Epidermal melanocyte (primary cell): Measurements from ENCODE around the gene PRKAG2.
A peak's percentile ranks its signal among the peaks of the same experiment; 100 is the strongest.

Source experiments
- DNase-seq: peaks from one replicate; pipeline ENCODE4 v3.0.0; 2011; ENCODE audit warnings: low spot score; ENCODE audit not compliant: insufficient read length

Gene PRKAG2

DNA sequence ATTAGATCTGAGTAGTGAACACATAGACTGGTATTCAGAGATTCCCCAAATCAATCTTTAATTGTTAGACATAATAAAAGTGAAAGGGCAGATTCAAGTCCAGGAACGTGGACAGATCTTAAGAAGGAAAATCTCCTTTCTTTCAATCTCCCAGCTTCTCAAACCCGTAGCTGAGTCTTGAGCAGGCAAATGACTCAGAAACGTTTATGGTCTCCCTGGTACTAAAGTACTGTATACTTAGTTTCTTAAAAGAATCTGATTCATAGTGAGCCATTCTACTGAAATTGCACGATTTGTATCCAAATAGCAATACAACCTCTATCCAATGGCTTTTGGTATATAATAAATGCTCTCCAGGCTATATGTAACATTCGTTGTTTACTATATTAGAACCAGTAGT, 216.8 kb downstream of the PRKAG2 start:
- DNase-seq = no peak

DNA sequence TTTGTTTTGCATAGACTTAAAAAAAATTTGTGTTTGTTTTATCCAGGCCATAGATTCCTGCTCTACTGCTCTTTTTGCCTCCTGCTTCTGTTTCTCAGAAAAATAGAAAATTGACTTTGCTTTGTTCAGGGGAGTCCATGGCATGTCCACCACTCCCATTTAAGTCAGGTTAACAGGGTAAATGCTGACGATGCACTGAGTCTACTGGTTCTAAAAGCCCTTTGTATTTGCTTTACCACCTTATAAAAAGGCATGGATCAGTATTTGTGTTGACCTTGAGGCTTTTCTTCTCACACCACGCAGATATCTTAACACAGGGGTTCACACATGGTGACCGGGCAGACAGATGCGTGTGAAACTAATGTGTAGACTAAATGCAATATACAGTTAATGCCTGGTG, 217.7 kb downstream of the PRKAG2 start:
- DNase-seq = no peak

GRCh38 chr7:151658778-151659177, 218.1 kb downstream of the PRKAG2 start:
- DNase-seq = no peak

DNA sequence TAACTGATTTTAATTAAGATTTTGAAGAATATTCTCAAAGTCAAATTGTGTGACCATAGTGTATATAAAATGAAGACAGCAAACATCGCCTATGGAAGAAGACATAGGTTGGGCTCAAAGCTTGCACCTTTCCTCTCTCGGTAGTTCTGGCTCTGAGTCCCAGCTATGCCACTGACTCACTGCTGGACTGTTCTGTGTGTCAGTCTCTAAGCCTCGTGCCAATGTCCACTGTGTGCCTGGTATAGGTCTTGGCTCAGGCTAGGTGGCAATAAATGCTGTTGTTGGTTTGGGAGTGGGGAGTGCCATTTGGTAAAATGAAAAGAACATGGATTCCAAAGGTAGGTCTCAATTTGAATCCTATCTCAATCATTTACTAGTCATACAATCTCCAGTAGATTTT, 219.7 kb downstream of the PRKAG2 start:
- no peak for DNase-seq

- DNase-seq = no peak
Measured at GRCh38 chr7:151655555-151655954, 221.4 kb downstream of the PRKAG2 start.

GRCh38 chr7:151652111-151652510, 224.8 kb downstream of the PRKAG2 start:
- no peak for DNase-seq

GRCh38 chr7:151650161-151650560, 226.8 kb downstream of the PRKAG2 start:
- no peak for DNase-seq

- DNase-seq = no peak
Measured at GRCh38 chr7:151648429-151648828, 228.5 kb downstream of the PRKAG2 start.

DNA sequence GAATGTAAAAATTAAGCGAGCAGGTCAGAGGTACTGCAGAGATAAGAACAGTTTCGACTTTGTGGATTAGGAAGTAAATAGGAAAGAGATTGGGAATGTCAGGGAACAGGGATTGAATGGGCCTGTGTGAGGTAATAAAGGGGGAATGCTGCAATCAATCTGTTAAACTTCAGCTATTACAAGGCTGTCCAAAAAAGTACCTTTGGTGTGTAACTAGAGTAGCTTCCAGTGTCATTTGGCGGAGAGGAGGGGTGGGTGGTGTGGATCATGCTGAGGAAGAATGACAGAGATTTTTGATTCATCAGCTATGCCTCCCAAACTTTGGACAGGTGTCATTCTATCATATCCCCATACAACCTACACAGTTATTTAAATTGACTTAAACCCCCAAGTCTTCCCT, 229.0 kb downstream of the PRKAG2 start:
- no peak for DNase-seq

- DNase-seq = no peak
Measured at GRCh38 chr7:151647006-151647405, 229.9 kb downstream of the PRKAG2 start.

- DNase-seq = no peak
Measured at GRCh38 chr7:151645311-151645710, 231.6 kb downstream of the PRKAG2 start.

- DNase-seq = no peak
Measured at GRCh38 chr7:151644554-151644953, 232.4 kb downstream of the PRKAG2 start.

DNA sequence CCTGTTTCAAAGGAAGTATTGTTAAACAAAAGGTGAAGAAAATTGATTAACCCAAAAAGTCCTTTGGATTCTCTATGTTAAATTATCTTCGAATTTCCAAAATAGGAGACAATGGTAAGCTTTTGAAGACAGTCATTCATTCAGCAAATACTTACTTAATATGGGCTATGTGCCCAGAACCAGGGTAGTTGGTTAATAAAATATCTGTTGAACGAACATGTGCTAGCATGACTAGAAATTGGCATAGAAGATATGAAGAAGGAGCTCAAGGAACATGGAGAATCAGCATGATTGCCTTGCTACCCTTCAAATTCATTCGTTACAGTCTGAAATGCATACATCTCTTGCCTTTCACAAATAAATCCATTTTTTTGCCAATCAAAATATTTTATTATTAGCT, 234.2 kb downstream of the PRKAG2 start:
- DNase-seq = no peak

DNA sequence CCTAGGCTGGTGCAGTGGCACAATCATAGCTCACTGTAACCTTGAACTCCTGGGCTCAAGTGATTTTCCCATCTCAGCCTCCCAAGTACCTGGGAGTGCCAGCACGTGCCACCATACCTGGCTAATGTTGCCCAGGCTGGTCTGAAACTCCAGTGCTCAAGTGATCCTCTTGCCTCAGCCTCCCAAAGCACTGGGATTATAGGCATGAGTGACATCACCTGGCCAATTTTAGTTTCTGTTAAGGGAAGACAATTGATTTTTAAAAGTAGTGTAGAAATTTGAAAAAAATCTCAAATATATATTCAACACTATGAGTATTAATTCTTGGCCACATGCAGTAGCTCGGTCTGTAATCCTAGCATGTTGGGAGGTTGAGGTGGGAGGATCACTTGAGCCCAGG, 235.3 kb downstream of the PRKAG2 start:
- DNase-seq = no peak

- DNase-seq = no peak
Measured at GRCh38 chr7:151637781-151638261, 239.1 kb downstream of the PRKAG2 start.

GRCh38 chr7:151634643-151635042, 242.3 kb downstream of the PRKAG2 start:
- DNase-seq = no peak

DNA sequence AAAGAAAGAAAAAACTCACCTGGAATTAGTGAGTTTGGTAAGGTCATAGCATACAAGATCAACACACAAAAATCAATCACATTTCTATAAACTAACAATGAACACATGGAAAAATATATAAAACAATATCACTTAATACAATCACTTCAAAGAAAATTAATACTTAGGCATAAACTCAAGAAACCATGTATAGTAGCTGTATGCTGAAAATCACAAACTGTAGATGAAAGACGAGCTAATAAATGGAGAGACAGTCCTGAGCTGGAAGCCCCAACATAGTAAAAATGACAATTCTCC, 243.5 kb downstream of the PRKAG2 start:
- no peak for DNase-seq

DNA sequence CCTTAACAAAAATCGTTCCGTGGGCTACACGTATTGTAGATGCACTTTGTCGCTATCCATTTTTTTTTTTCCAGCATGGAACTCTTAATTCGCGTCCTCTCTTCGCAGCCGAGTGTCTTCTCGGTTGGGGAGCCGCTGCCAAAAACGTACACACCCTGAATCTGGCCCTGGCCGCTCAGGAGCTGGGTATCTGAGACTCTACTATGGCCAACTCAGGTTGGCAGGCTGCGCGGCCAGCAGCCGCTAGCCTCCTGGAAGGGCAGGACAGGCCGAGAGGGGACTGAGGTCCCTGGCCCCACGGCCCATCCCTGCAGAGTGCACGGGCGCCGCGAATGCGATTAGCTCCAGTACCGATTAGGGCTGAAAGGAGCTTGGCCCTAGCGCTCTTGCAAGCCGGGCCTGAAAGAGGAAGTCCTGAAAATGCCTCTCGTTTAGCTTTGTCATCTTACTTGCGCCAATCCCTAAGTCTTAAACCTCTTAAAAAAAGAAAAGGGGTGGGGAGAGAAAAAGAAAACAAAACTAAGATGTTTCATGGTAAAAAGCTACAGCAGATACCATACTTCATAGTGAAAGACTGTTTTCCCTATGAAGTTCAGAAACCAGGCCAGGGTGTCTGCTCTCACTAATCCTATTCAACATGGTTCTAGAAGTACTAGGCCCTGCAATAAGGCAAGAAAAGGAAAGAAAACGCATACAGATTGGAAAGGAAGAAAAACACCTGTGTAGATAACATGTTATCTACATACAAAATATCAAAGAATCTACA, 244.0 kb downstream of the PRKAG2 start:
- DNase-seq = no peak

DNA sequence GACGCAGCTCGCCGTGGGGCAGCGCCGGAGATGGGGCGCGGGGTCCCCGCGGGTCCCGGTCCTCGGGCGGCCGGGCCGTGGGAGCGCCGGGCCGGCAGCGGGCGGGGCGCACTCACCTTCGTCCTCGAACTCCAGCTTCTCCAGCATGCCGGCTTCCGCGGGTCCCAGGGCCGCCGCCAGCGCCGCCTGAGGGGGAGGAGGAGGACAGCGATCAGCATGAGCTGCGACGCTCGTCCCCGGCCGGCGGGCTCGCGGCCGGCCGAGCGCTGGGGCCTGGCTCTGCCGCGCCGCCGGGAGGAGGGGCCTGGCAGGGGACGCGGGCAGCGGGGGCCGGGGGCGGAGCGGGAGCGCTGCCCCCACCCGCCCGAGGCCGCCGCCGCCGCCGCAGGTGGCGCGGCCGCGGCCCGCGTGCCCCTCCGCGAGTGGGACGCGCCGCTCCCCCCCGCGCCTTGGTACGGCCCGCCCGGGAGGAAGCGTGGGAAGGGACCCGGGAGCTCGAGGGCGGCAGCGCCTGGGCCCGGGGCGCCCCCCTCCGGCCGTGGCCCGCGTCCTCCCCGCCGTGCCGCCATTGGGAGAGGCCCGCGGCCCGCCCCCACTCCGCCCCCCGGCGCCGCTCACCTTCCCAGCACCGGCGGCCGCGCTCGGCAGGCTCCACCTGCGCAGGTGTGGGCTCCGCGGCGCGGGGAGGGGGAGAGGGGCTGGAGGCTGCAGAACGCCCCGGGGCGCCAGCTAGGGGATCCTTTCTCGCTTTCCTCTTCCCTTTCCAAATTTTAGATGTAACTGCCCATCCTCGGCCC, 244.8 kb downstream of the PRKAG2 start:
- DNase-seq = peak; percentile 35

- DNase-seq = no peak
Measured at GRCh38 chr7:151631570-151631952, 245.4 kb downstream of the PRKAG2 start.

GRCh38 chr7:151630851-151631569, 245.9 kb downstream of the PRKAG2 start:
- DNase-seq = no peak

GRCh38 chr7:151630358-151630757, 246.6 kb downstream of the PRKAG2 start:
- DNase-seq = no peak
